SU-DHL-6 (cell line): ENCODE data around the gene PPARG.

Experiments
- EZH2phosphoT487 ChIP-seq: fragments of 200-600 bp; sonication (generic), shearing (Covaris generic); conservative IDR thresholded peaks from 2 replicates; pipeline ENCODE4 v1.6.1; 2018; ENCODE audit warnings: mild to moderate bottlenecking, antibody characterized with exemption, low read length, moderate library complexity, mixed read lengths
- TF ChIP-seq, protein P1 (sequence below): fragments of 200-600 bp; sonication (generic); IDR thresholded peaks from one replicate; pipeline ENCODE4 v1.5.1; 2017; ENCODE audit warnings: antibody characterized with exemption, mild to moderate bottlenecking, low read length, moderate library complexity; ENCODE audit not compliant: insufficient read depth, poor library complexity, severe bottlenecking

DNA sequence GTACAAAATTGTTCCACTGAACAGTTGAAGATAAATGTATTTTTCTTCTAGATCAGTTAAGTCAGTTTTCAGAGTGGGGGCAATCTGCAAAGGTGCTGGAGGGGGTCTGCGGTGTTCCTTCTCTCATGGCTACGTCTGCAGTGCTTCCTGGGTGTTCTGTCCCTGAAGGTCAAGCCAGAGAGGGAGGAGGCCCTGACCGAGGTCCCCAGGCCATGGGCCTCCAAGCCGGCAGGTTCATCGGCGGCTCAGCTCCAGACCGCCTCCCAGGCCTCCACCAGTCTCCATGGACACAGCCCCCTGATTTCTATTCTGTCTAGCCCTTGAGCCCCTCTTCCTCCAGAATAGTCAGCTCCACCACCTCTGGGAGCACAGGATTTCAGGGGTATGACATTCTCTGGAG lies 166.9 kb downstream of the PPARG start:
- TF ChIP-seq, protein P1, sequence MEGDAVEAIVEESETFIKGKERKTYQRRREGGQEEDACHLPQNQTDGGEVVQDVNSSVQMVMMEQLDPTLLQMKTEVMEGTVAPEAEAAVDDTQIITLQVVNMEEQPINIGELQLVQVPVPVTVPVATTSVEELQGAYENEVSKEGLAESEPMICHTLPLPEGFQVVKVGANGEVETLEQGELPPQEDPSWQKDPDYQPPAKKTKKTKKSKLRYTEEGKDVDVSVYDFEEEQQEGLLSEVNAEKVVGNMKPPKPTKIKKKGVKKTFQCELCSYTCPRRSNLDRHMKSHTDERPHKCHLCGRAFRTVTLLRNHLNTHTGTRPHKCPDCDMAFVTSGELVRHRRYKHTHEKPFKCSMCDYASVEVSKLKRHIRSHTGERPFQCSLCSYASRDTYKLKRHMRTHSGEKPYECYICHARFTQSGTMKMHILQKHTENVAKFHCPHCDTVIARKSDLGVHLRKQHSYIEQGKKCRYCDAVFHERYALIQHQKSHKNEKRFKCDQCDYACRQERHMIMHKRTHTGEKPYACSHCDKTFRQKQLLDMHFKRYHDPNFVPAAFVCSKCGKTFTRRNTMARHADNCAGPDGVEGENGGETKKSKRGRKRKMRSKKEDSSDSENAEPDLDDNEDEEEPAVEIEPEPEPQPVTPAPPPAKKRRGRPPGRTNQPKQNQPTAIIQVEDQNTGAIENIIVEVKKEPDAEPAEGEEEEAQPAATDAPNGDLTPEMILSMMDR = no peak
- no peak for TF ChIP-seq EZH2phosphoT487
